Gastrocnemius medialis (tissue), 4 donors: ENCODE measurements around the gene GFRA1.

ENCODE experiments used
- POLR2A ChIP-seq, 2 donors: fragments of 450-650 bp; IDR thresholded peaks; one replicate each; pipeline ENCODE4 v1.6.1; 2017; ENCODE audit warnings: antibody characterized with exemption in 2 of 2, mild to moderate bottlenecking in 2 of 2, moderate library complexity in 2 of 2
- TF ChIP-seq, protein P1 (sequence below), 5 experiments: fragments of 450-650 bp in 3 of 5; fragments of 200-600 bp in 2 of 5; sonication (generic) in 2 of 5; IDR thresholded peaks in 4 of 5; conservative IDR thresholded peaks in 1 of 5; 1 replicate in 4 of 5; 2 replicates in 1 of 5; pipeline ENCODE4 v1.5.1; 2016 to 2019; ENCODE audit warnings: antibody characterized with exemption in 5 of 5, mild to moderate bottlenecking in 3 of 5, moderate library complexity in 3 of 5

- TF ChIP-seq, protein P1, sequence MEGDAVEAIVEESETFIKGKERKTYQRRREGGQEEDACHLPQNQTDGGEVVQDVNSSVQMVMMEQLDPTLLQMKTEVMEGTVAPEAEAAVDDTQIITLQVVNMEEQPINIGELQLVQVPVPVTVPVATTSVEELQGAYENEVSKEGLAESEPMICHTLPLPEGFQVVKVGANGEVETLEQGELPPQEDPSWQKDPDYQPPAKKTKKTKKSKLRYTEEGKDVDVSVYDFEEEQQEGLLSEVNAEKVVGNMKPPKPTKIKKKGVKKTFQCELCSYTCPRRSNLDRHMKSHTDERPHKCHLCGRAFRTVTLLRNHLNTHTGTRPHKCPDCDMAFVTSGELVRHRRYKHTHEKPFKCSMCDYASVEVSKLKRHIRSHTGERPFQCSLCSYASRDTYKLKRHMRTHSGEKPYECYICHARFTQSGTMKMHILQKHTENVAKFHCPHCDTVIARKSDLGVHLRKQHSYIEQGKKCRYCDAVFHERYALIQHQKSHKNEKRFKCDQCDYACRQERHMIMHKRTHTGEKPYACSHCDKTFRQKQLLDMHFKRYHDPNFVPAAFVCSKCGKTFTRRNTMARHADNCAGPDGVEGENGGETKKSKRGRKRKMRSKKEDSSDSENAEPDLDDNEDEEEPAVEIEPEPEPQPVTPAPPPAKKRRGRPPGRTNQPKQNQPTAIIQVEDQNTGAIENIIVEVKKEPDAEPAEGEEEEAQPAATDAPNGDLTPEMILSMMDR (IDR thresholded peaks at IDR 0.05 in 4 of 5, conservative IDR thresholded peaks at IDR 0.05 in 1 of 5) = no peak
- TF ChIP-seq POLR2A (IDR thresholded peaks at IDR 0.05) = no peak
These were observed 217.1 kb downstream of the GFRA1 start for GRCh38 chr10:116055917-116056252.
